Body of pancreas (tissue), 4 donors: ENCODE results near the gene SAMD13. TPM values are rescaled to one million over a fixed set of nuclear protein-coding genes. Genes with fewer than 3 reads are reported as not detected.

Source experiments
- ATAC-seq: fragments of 150-250 bp; one replicate; pipeline ENCODE4 v1.9.1; 2016
- DNase-seq, 4 donors: peaks; one replicate each; pipeline ENCODE4 v3.0.0-alpha.2; 2019
- H3K27ac ChIP-seq, 4 donors: fragments of 200-600 bp; sonication (generic); 1 replicate in 3 of 4; 2 replicates in 1 of 4; pipeline versions ENCODE4 v1.5.1 to v1.6.1; 2016 to 2019; ENCODE audit warnings: mild to moderate bottlenecking in 1 of 4, mixed read lengths in 1 of 4, moderate library complexity in 1 of 4
- H3K27me3 ChIP-seq, 2 donors: fragments of 200-600 bp; sonication (generic); one replicate each; pipeline ENCODE4 v1.6.0; 2016; ENCODE audit warnings: mild to moderate bottlenecking in 1 of 2
- H3K36me3 ChIP-seq, 2 donors: fragments of 200-600 bp; sonication (generic); replicated peaks in 1 of 2; 2 replicates each; pipeline ENCODE4 v1.5.1; 2016; ENCODE audit warnings: low read depth in 2 of 2; ENCODE audit not compliant: insufficient read depth in 1 of 2
- H3K4me1 ChIP-seq: fragments of 200-600 bp; sonication (generic); one replicate; pipeline ENCODE4 v1.6.0; 2016
- H3K4me3 ChIP-seq, 2 donors: fragments of 200-600 bp; sonication (generic); 1 replicate in 1 of 2; 2 replicates in 1 of 2; pipeline ENCODE4 v1.5.1; 2016 to 2019
- H3K9me3 ChIP-seq, 3 donors: fragments of 200-600 bp; sonication (generic); 1 replicate in 2 of 3; 2 replicates in 1 of 3; pipeline ENCODE4 v1.5.1; 2016
- CTCF ChIP-seq, 7 experiments: fragments of 450-650 bp in 4 of 7; fragments of 200-600 bp in 3 of 7; sonication (generic) in 3 of 7; IDR thresholded peaks; one replicate each; pipeline ENCODE4 v1.5.1; 2016 to 2019; ENCODE audit warnings: antibody characterized with exemption in 7 of 7
- POLR2A ChIP-seq, 3 donors: fragments of 450-650 bp; IDR thresholded peaks; one replicate each; pipeline ENCODE4 v1.6.1; 2016; ENCODE audit warnings: antibody characterized with exemption in 3 of 3, mild to moderate bottlenecking in 2 of 3
- WGBS, 2 donors: methylation state at CpG; one replicate each; pipeline ENCODE4 v1.1.5; 2017; 5-methylcytosine and 5-hydroxymethylcytosine counted together
- intact Hi-C: fragments of 100-400 bp; cut with DNase I; formaldehyde crosslinking; loops from one replicate; pipeline ENCODE4 v1.15.1; 2023
- total RNA-seq, 2 donors: library from RNA; depleted of rRNA; stranded (reverse); fragments of >200 nt; gene quantifications; one replicate each; pipeline ENCODE4 v1.1.0, GENCODE V29; 2016

SAMD13 gene
- total RNA-seq, 2 donors from 2014 or later, result 0.66 to 1.3 TPM

- H3K36me3 ChIP-seq, result no peaks in the 10 kb centered on the region
- intact Hi-C loops, result no loop called here
Observed at GRCh38 chr1:84255582-84255981, 45.9 kb upstream of the SAMD13 start.

GRCh38 chr1:84257617-84258016 is 43.9 kb upstream of the SAMD13 start:
- H3K27ac ChIP-seq, result no peak overlapping the region
- H3K36me3 ChIP-seq, result no peaks in the 10 kb centered on the region
- no peak for ATAC-seq

More at GRCh38 chr1:84255582-84255981, 45.9 kb upstream of the SAMD13 start:
- no peaks in the 10 kb centered on the region for H3K9me3 ChIP-seq
- no peak overlapping the region for H3K27ac ChIP-seq
- H3K27me3 ChIP-seq, result no peaks in the 10 kb centered on the region
- H3K4me1 ChIP-seq, result peaks cover 15% of the 10 kb centered on the region
- no peak overlapping the region for H3K4me3 ChIP-seq
- ATAC-seq, result no peak
- TF ChIP-seq CTCF (IDR thresholded peaks at IDR 0.05) (no peak), POLR2A (IDR thresholded peaks at IDR 0.05) (no peak)
- DNase-seq, result no peak

GRCh38 chr1:84259376-84259775 is 42.1 kb upstream of the SAMD13 start:
- intact Hi-C loops, result no loop called here
- Histone ChIP-seq H3K27me3 (no peaks in the 10 kb centered on the region), H3K36me3 (no peaks in the 10 kb centered on the region), H3K4me3 (no peak overlapping the region), H3K9me3 (no peaks in the 10 kb centered on the region), H3K27ac (no peak overlapping the region), H3K4me1 (peaks cover 17% of the 10 kb centered on the region)
- 92 to 100% methylated on average over 2 of the region's 2 CpGs for whole genome bisulfite sequencing, 2 donors
- ATAC-seq (no peak), DNase-seq (no peak)
- TF ChIP-seq CTCF (IDR thresholded peaks at IDR 0.05), result no peak
- no peak for TF ChIP-seq POLR2A (IDR thresholded peaks at IDR 0.05)

More at GRCh38 chr1:84257617-84258016, 43.9 kb upstream of the SAMD13 start:
- H3K4me1 ChIP-seq, result peaks cover 24% of the 10 kb centered on the region
- no peak overlapping the region for H3K4me3 ChIP-seq
- no peak for DNase-seq
- H3K9me3 ChIP-seq, result no peaks in the 10 kb centered on the region
- intact Hi-C loops, result no loop called here
- WGBS, 2 donors, result 61 to 75% methylated on average over 2 of the region's 2 CpGs
- TF ChIP-seq CTCF (IDR thresholded peaks at IDR 0.05) (no peak), POLR2A (IDR thresholded peaks at IDR 0.05) (no peak)
- H3K27me3 ChIP-seq, result no peaks in the 10 kb centered on the region

GRCh38 chr1:84259989-84260388 is 41.5 kb upstream of the SAMD13 start:
- Histone ChIP-seq H3K4me3 (no peak overlapping the region), H3K27ac (peak overlapping the region in 1 of 4 donors; percentile 61), H3K9me3 (no peaks in the 10 kb centered on the region), H3K36me3 (no peaks in the 10 kb centered on the region), H3K27me3 (no peaks in the 10 kb centered on the region), H3K4me1 (peaks cover 17% of the 10 kb centered on the region)
- ATAC-seq (no peak), DNase-seq (no peak)
- WGBS, 2 donors, result 92 to 100% methylated on average over 2 of the region's 2 CpGs
- no peak for TF ChIP-seq CTCF (IDR thresholded peaks at IDR 0.05)
- no peak for TF ChIP-seq POLR2A (IDR thresholded peaks at IDR 0.05)
- intact Hi-C loops, result no loop called here

- peak; percentile 62 for ATAC-seq
- Histone ChIP-seq H3K27ac (peak overlapping the region in 2 of 4 donors; percentile 12 to 61), H3K4me1 (peaks cover 17% of the 10 kb centered on the region), H3K36me3 (no peaks in the 10 kb centered on the region), H3K27me3 (no peaks in the 10 kb centered on the region), H3K9me3 (no peaks in the 10 kb centered on the region), H3K4me3 (no peak overlapping the region)
- TF ChIP-seq CTCF (IDR thresholded peaks at IDR 0.05) (peak in 2 of 7 experiments; percentile 2 to 8), POLR2A (IDR thresholded peaks at IDR 0.05) (no peak)
- 10 to 13% methylated on average over 3 of the region's 3 CpGs for WGBS, 2 donors
- DNase-seq, result peak in 1 of 4 donors; percentile 10
- intact Hi-C loops, result no loop called here
Observed at GRCh38 chr1:84260852-84261518, 40.5 kb upstream of the SAMD13 start.
